Measurements from ENCODE around the gene RBM12. TPM values are rescaled to one million over a fixed set of nuclear protein-coding genes. Genes with fewer than 3 reads are reported as not detected.
A peak's percentile ranks its signal among the peaks of the same experiment; 100 is the strongest.

RBM12 gene
- total RNA-seq, 4 donors from 2014 or later, result 13.5 to 27.8 (median 21.4) TPM

- WGBS, 2 donors, result 0 to 96% methylated on average over 1 of the region's 1 CpG
- no peak for DNase-seq (ENCODE audit: low spot score in 2 of 2)
- no peak overlapping the region for H3K4me3 ChIP-seq (ENCODE audit: low read depth, poor library complexity, severe bottlenecking)
- intact Hi-C loops (cut with DNase I; ENCODE audit: low total_unique reads), result no loop called here
- TF ChIP-seq CTCF (IDR thresholded peaks at IDR 0.05) (no peak), POLR2A (IDR thresholded peaks at IDR 0.05) (no peak)
Measured at GRCh38 chr20:35681960-35682359, 17.3 kb upstream of the RBM12 start.

GRCh38 chr20:35680452-35681183 is 15.9 kb upstream of the RBM12 start:
- 81 to 90% methylated on average over 4 of the region's 4 CpGs for WGBS, 2 donors
- DNase-seq (ENCODE audit: low spot score in 2 of 2), result no peak
- TF ChIP-seq POLR2A (IDR thresholded peaks at IDR 0.05) (no peak), CTCF (IDR thresholded peaks at IDR 0.05) (no peak)
- intact Hi-C loops (cut with DNase I; ENCODE audit: low total_unique reads), result no loop called here
- H3K4me3 ChIP-seq (ENCODE audit: low read depth, poor library complexity, severe bottlenecking), result no peak overlapping the region

- no peak for TF ChIP-seq POLR2A (IDR thresholded peaks at IDR 0.05)
- TF ChIP-seq CTCF (IDR thresholded peaks at IDR 0.05), result no peak
- no peak overlapping the region for H3K4me3 ChIP-seq (ENCODE audit: low read depth, poor library complexity, severe bottlenecking)
- peak in 1 of 2 donors; percentile 64 for DNase-seq (ENCODE audit: low spot score in 2 of 2)
- WGBS, 2 donors, result 92 to 96% methylated on average over 8 of the region's 8 CpGs
- intact Hi-C loops (cut with DNase I; ENCODE audit: low total_unique reads), result no loop called here
Measured at GRCh38 chr20:35674921-35675320, 10.2 kb upstream of the RBM12 start.

GRCh38 chr20:35673884-35674283 is 9.2 kb upstream of the RBM12 start:
- peak in 1 of 2 donors; percentile 57 for DNase-seq (ENCODE audit: low spot score in 2 of 2)
- TF ChIP-seq POLR2A (IDR thresholded peaks at IDR 0.05), result no peak
- TF ChIP-seq CTCF (IDR thresholded peaks at IDR 0.05), result no peak
- no peak overlapping the region for H3K4me3 ChIP-seq (ENCODE audit: low read depth, poor library complexity, severe bottlenecking)
- WGBS, 2 donors, result 85 to 94% methylated on average over 4 of the region's 4 CpGs
- intact Hi-C loops (cut with DNase I; ENCODE audit: low total_unique reads), result no loop called here

- TF ChIP-seq POLR2A (IDR thresholded peaks at IDR 0.05) (no peak), CTCF (IDR thresholded peaks at IDR 0.05) (no peak)
- 85 to 87% methylated on average over 1 of the region's 1 CpG for WGBS, 2 donors
- intact Hi-C loops (cut with DNase I; ENCODE audit: low total_unique reads), result no loop called here
- peak in 1 of 2 donors; percentile 62 for DNase-seq (ENCODE audit: low spot score in 2 of 2)
- no peak overlapping the region for H3K4me3 ChIP-seq (ENCODE audit: low read depth, poor library complexity, severe bottlenecking)
Measured at GRCh38 chr20:35669681-35670080, 5.0 kb upstream of the RBM12 start.

- intact Hi-C loops (cut with DNase I; ENCODE audit: low total_unique reads), result no loop called here
- no peak overlapping the region for H3K4me3 ChIP-seq (ENCODE audit: low read depth, poor library complexity, severe bottlenecking)
- DNase-seq (ENCODE audit: low spot score in 2 of 2), result no peak
- TF ChIP-seq CTCF (IDR thresholded peaks at IDR 0.05) (no peak), POLR2A (IDR thresholded peaks at IDR 0.05) (no peak)
- WGBS, 2 donors, result 96 to 98% methylated on average over 5 of the region's 5 CpGs
Measured at GRCh38 chr20:35669221-35669620, 4.5 kb upstream of the RBM12 start.
